GOT3 (cell line): ENCODE results near the gene EDN1.
"Not testable (repeated sequence)": the region's sequence is repeated elsewhere in the genome, so short reads cannot be mapped to it uniquely, and the experiment has no call there.

Experiments used
- DNase-seq: peaks from one replicate; lab custom pipeline; 2025; ENCODE audit warnings: mixed read lengths; lab: John Stamatoyannopoulos, UW

Gene EDN1

GRCh38 chr6:12294851-12295536, 4.8 kb downstream of the EDN1 start:
- no peak for DNase-seq

- no peak for DNase-seq
Measured at GRCh38 chr6:12295558-12296254, 5.5 kb downstream of the EDN1 start.

GRCh38 chr6:12296255-12296573, 6.1 kb downstream of the EDN1 start:
- no peak for DNase-seq

- DNase-seq = no peak
Measured at GRCh38 chr6:12296604-12297003, 6.4 kb downstream of the EDN1 start.

- no peak for DNase-seq
Measured at GRCh38 chr6:12297363-12298016, 7.3 kb downstream of the EDN1 start.

- no peak for DNase-seq
Measured at GRCh38 chr6:12298017-12298978, 8.1 kb downstream of the EDN1 start.

- no peak for DNase-seq
Measured at GRCh38 chr6:12298995-12299394, 8.8 kb downstream of the EDN1 start.

GRCh38 chr6:12301018-12301417, 10.9 kb downstream of the EDN1 start:
- DNase-seq = no peak

GRCh38 chr6:12304487-12304886, 14.3 kb downstream of the EDN1 start:
- DNase-seq = no peak

- DNase-seq = no peak
Measured at GRCh38 chr6:12309070-12309469, 18.9 kb downstream of the EDN1 start.

GRCh38 chr6:12311106-12311505, 20.9 kb downstream of the EDN1 start:
- DNase-seq = no peak

- no peak for DNase-seq
Measured at GRCh38 chr6:12312736-12313135, 22.6 kb downstream of the EDN1 start.

- no peak for DNase-seq
Measured at GRCh38 chr6:12313306-12313991, 23.3 kb downstream of the EDN1 start.

GRCh38 chr6:12313992-12314589, 23.9 kb downstream of the EDN1 start:
- DNase-seq = no peak

- DNase-seq = no peak
Measured at GRCh38 chr6:12314751-12315150, 24.6 kb downstream of the EDN1 start.

- DNase-seq = no peak
Measured at GRCh38 chr6:12315292-12316081, 25.3 kb downstream of the EDN1 start.

GRCh38 chr6:12318749-12319148, 28.6 kb downstream of the EDN1 start:
- no peak for DNase-seq

- not testable (repeated sequence) for DNase-seq
Measured at GRCh38 chr6:12320074-12320473, 29.9 kb downstream of the EDN1 start.

GRCh38 chr6:12324099-12324498, 33.9 kb downstream of the EDN1 start:
- DNase-seq = no peak

- no peak for DNase-seq
Measured at GRCh38 chr6:12324748-12325147, 34.6 kb downstream of the EDN1 start.
